Dendritic cell treated with granulocyte-macrophage colony-stimulating factor and Interleukin-4, amounts not matched to agents 40 ng/mL and 50 ng/mL, for 4 days (primary cell): ENCODE measurements around the gene TP63.

Experiments
- H3K27ac Mint-ChIP-seq: one replicate; pipeline ENCODE4 v1.8.0; 2022; ENCODE audit warnings: mild to moderate bottlenecking, mixed read lengths
- H3K27me3 Mint-ChIP-seq: one replicate; pipeline ENCODE4 v1.8.0; 2022; ENCODE audit warnings: mild to moderate bottlenecking, mixed read lengths
- H3K36me3 Mint-ChIP-seq: one replicate; pipeline ENCODE4 v1.8.0; 2022; ENCODE audit warnings: low read depth, mixed read lengths
- H3K4me1 Mint-ChIP-seq: one replicate; pipeline ENCODE4 v1.8.0; 2022; ENCODE audit warnings: low read depth, mixed read lengths
- H3K4me3 Mint-ChIP-seq: one replicate; pipeline ENCODE4 v1.8.0; 2022; ENCODE audit warnings: mild to moderate bottlenecking, moderate library complexity, mixed read lengths
- H3K9me3 Mint-ChIP-seq: one replicate; pipeline ENCODE4 v1.8.0; 2022; ENCODE audit warnings: mixed read lengths
- intact Hi-C: fragments of 100-400 bp; cut with micrococcal nuclease; formaldehyde crosslinking; loops from one replicate; pipeline ENCODE4 v1.15.0; 2022

TP63 gene

GRCh38 chr3:189901481-189901880, 270.3 kb downstream of the TP63 start:
- Mint-ChIP-seq H3K4me1 (no peaks in the 10 kb centered on the region), H3K4me3 (no peak overlapping the region), H3K36me3 (no peaks in the 10 kb centered on the region), H3K27me3 (no peaks in the 10 kb centered on the region), H3K9me3 (no peaks in the 10 kb centered on the region), H3K27ac (no peak overlapping the region)
- intact Hi-C loops, result no loop called here

- H3K27ac Mint-ChIP-seq, result no peak overlapping the region
- no peaks in the 10 kb centered on the region for H3K36me3 Mint-ChIP-seq
- H3K9me3 Mint-ChIP-seq, result no peaks in the 10 kb centered on the region
- intact Hi-C loops, result no loop called here
- no peaks in the 10 kb centered on the region for H3K27me3 Mint-ChIP-seq
- no peak overlapping the region for H3K4me3 Mint-ChIP-seq
- no peaks in the 10 kb centered on the region for H3K4me1 Mint-ChIP-seq
These were observed 271.3 kb downstream of the TP63 start for GRCh38 chr3:189902230-189903186.

- no peaks in the 10 kb centered on the region for H3K4me1 Mint-ChIP-seq
- H3K9me3 Mint-ChIP-seq, result no peaks in the 10 kb centered on the region
- intact Hi-C loops, result no loop called here
- H3K36me3 Mint-ChIP-seq, result no peaks in the 10 kb centered on the region
- no peaks in the 10 kb centered on the region for H3K27me3 Mint-ChIP-seq
- no peak overlapping the region for H3K27ac Mint-ChIP-seq
- no peak overlapping the region for H3K4me3 Mint-ChIP-seq
These were observed 272.5 kb downstream of the TP63 start for GRCh38 chr3:189903562-189904250.

GRCh38 chr3:189907803-189908202, 276.6 kb downstream of the TP63 start:
- Mint-ChIP-seq H3K36me3 (no peaks in the 10 kb centered on the region), H3K4me1 (no peaks in the 10 kb centered on the region), H3K4me3 (no peak overlapping the region), H3K27me3 (no peaks in the 10 kb centered on the region), H3K27ac (no peak overlapping the region), H3K9me3 (no peaks in the 10 kb centered on the region)
- intact Hi-C loops, result no loop called here

- Mint-ChIP-seq H3K27me3 (no peaks in the 10 kb centered on the region), H3K9me3 (no peaks in the 10 kb centered on the region), H3K27ac (no peak overlapping the region), H3K36me3 (no peaks in the 10 kb centered on the region), H3K4me3 (no peak overlapping the region), H3K4me1 (no peaks in the 10 kb centered on the region)
- intact Hi-C loops, result no loop called here
These were observed 277.5 kb downstream of the TP63 start for GRCh38 chr3:189908646-189909045.

GRCh38 chr3:189909139-189909538, 277.9 kb downstream of the TP63 start:
- Mint-ChIP-seq H3K4me1 (no peaks in the 10 kb centered on the region), H3K27me3 (no peaks in the 10 kb centered on the region), H3K27ac (no peak overlapping the region), H3K9me3 (no peaks in the 10 kb centered on the region), H3K4me3 (no peak overlapping the region), H3K36me3 (no peaks in the 10 kb centered on the region)
- intact Hi-C loops, result no loop called here

GRCh38 chr3:189909573-189909972, 278.4 kb downstream of the TP63 start:
- Mint-ChIP-seq H3K4me1 (no peaks in the 10 kb centered on the region), H3K36me3 (no peaks in the 10 kb centered on the region), H3K27me3 (no peaks in the 10 kb centered on the region), H3K4me3 (no peak overlapping the region), H3K9me3 (no peaks in the 10 kb centered on the region), H3K27ac (no peak overlapping the region)
- intact Hi-C loops, result no loop called here

GRCh38 chr3:189911001-189911400, 279.8 kb downstream of the TP63 start:
- no peaks in the 10 kb centered on the region for H3K27me3 Mint-ChIP-seq
- no peaks in the 10 kb centered on the region for H3K9me3 Mint-ChIP-seq
- intact Hi-C loops, result no loop called here

GRCh38 chr3:189914799-189915198, 283.6 kb downstream of the TP63 start:
- H3K4me1 Mint-ChIP-seq, result no peaks in the 10 kb centered on the region
- no peaks in the 10 kb centered on the region for H3K36me3 Mint-ChIP-seq
- intact Hi-C loops, result no loop called here
- no peaks in the 10 kb centered on the region for H3K27me3 Mint-ChIP-seq
- H3K27ac Mint-ChIP-seq, result no peak overlapping the region
- no peak overlapping the region for H3K4me3 Mint-ChIP-seq
- H3K9me3 Mint-ChIP-seq, result no peaks in the 10 kb centered on the region

More at GRCh38 chr3:189911001-189911400, 279.8 kb downstream of the TP63 start:
- Mint-ChIP-seq H3K4me3 (no peak overlapping the region), H3K4me1 (no peaks in the 10 kb centered on the region), H3K36me3 (no peaks in the 10 kb centered on the region), H3K27ac (no peak overlapping the region)

GRCh38 chr3:189921770-189922169, 290.6 kb downstream of the TP63 start:
- Mint-ChIP-seq H3K4me1 (no peaks in the 10 kb centered on the region), H3K4me3 (no peak overlapping the region), H3K27me3 (no peaks in the 10 kb centered on the region), H3K36me3 (no peaks in the 10 kb centered on the region), H3K9me3 (no peaks in the 10 kb centered on the region), H3K27ac (no peak overlapping the region)
- intact Hi-C loops, result no loop called here

- H3K36me3 Mint-ChIP-seq, result no peaks in the 10 kb centered on the region
- no peak overlapping the region for H3K4me3 Mint-ChIP-seq
- H3K27ac Mint-ChIP-seq, result no peak overlapping the region
- H3K4me1 Mint-ChIP-seq, result no peaks in the 10 kb centered on the region
- H3K9me3 Mint-ChIP-seq, result no peaks in the 10 kb centered on the region
- intact Hi-C loops, result no loop called here
- H3K27me3 Mint-ChIP-seq, result no peaks in the 10 kb centered on the region
These were observed 297.0 kb downstream of the TP63 start for GRCh38 chr3:189927975-189928895.

- Mint-ChIP-seq H3K27ac (no peak overlapping the region), H3K4me1 (no peaks in the 10 kb centered on the region), H3K27me3 (no peaks in the 10 kb centered on the region), H3K36me3 (no peaks in the 10 kb centered on the region), H3K9me3 (no peaks in the 10 kb centered on the region), H3K4me3 (no peak overlapping the region)
- intact Hi-C loops, result no loop called here
These were observed 305.2 kb downstream of the TP63 start for GRCh38 chr3:189936201-189936945.
